Epidermal melanocyte (primary cell): ENCODE results near the gene COPZ1.

ENCODE experiments used
- DNase-seq: peaks from one replicate; pipeline ENCODE4 v3.0.0; 2011; ENCODE audit warnings: low spot score; ENCODE audit not compliant: insufficient read length

The COPZ1 gene

DNA sequence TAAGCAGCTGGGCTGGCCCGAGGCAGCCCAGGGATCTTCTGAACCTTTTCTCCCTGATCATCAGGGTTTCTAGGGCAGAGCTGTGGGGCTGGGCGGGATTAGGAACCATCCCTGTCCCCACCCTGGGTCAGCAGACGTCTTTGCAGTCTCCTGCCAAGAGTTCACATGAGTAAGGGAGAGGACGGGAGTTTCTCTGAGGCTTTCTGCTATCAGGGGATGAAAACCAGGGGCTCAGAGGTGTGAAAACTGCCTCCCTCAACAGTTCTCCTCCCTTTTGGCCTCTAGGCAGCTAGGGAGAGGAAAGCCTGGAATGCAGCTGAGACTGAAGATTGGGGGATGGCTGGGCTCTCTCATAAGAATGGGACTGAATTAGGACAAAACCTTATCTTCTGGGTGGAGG is 51.7 kb downstream of the COPZ1 start:
- no peak for DNase-seq

DNA sequence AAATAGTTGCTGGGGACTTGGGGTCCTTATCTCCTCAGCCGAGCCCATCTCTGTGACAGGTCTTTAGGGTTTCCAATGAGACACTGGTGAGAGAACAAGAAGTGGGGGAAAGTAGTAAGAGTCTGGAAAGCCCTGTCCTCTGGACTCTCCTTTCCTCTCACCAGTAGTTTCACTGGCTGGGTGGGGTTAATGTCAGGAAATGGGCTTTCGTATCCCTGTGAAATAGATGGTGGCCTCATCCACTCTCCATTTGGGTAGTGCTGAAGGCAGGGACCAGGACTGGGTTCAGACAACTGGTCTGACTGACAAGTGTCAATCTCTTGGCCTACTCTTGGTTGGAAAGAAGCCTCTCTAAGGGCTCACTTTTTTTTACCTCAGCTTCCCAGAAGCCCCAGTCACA is 52.1 kb downstream of the COPZ1 start:
- DNase-seq, result no peak

DNA sequence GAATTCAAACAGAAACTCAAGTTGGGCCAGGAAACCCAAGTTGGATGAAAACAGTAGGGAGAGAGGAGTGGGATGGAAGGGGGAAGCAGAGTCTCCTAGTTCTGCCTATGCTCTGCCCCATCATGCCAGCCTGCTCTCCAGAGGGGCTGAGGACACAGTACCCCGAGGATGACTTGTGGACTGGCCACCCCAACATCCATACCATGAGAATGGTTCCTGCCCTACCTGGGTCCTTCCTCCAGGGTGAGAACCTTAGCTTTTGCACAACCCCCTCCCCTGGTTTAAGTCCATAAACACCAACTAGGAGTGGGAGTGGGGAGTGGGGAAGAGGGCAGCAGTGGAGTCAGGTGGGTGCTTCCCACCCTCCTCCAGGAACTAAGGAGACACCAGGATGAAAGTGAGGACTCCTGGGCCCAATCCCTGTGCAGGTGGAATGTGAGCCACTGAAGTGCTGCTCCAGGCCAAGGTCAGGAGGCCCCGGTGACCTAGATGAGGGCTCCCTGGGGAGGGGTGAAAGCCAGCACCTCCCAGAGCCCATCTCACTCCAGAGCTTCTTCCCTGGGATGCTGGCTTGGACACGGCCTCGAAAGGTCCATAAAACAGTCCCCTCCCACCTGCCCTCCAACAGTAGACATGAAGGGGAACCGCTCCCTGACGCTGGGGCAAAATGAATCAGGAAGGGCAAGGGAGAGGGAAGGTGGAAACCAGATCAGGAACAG is 53.0 kb downstream of the COPZ1 start:
- no peak for DNase-seq

GRCh38 chr12:54378796-54379397 is 54.0 kb downstream of the COPZ1 start:
- peak; percentile 84 for DNase-seq

- peak; percentile 98 for DNase-seq
These were observed 54.7 kb downstream of the COPZ1 start for GRCh38 chr12:54379398-54380201.

DNA sequence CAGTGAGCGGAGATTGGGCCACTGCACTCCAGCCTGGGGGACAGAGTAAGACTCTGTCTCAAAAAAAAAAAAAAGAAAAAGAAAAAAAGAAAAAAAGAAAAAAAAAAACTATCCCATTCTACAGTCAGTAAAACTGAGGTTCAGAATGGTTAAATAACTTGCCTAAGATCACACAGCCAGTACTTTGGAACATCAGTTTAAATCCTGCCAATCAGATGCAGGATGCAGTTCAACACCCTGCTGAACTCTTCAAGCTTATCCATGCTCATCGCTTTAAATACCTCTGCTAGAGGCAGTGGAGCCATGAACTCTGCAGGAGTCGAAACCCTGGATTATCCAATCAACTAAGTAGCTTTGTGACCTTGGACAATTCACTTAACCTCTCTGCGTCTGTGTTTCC is 56.2 kb downstream of the COPZ1 start:
- no peak for DNase-seq

- no peak for DNase-seq
These were observed 58.2 kb downstream of the COPZ1 start for GRCh38 chr12:54383041-54383609.

DNA sequence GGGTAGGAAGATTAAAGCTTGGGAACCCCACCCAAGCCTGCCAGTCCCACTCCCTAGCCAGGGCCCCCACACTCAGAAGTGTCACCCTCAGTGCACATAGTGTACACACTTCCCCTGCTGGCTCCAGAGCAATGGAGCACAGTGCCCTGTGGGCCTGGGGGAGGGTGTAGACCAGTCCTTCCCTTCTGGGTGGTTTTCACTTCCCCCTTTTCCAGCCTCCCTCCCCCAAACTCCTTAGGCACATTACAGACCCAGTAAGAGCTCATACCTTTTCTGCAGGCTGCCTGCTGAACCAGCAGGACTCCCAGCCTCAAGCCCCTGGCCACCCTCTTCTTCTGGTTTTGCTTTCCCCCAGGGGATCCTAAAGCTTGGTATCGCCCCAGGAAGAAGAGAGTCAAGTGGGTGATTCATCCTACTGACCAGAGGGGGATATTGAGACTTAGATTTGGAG is 59.7 kb downstream of the COPZ1 start, which contains the start of gene ZNF385A:
TSS of gene ZNF385A (minus strand) at position 143 of the 451 bp plus-strand sequence. CDS start 219 bp downstream, outside the sequence.
- no peak for DNase-seq

- DNase-seq, result no peak
These were observed 60.5 kb downstream of the COPZ1 start for GRCh38 chr12:54385251-54385914.

- no peak for DNase-seq
These were observed 61.6 kb downstream of the COPZ1 start for GRCh38 chr12:54386403-54387113.

DNA sequence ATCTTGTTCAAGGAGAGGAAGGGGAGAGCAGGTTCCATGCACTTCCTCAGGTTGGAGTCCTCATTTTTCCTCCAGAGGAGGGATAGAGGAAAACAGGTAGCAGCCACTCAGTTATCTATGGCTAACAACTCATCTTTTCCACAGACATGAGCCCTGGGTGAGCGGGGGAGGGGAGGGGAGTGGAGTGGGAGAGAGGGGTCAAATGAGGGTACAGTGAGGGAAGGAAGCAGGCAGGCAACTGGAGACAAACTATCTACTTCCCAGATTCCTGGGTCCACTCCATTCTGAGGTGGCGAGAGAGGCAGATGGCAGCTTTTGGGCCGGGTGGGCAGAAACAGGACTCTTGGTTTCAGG is 62.2 kb downstream of the COPZ1 start:
- no peak for DNase-seq

DNA sequence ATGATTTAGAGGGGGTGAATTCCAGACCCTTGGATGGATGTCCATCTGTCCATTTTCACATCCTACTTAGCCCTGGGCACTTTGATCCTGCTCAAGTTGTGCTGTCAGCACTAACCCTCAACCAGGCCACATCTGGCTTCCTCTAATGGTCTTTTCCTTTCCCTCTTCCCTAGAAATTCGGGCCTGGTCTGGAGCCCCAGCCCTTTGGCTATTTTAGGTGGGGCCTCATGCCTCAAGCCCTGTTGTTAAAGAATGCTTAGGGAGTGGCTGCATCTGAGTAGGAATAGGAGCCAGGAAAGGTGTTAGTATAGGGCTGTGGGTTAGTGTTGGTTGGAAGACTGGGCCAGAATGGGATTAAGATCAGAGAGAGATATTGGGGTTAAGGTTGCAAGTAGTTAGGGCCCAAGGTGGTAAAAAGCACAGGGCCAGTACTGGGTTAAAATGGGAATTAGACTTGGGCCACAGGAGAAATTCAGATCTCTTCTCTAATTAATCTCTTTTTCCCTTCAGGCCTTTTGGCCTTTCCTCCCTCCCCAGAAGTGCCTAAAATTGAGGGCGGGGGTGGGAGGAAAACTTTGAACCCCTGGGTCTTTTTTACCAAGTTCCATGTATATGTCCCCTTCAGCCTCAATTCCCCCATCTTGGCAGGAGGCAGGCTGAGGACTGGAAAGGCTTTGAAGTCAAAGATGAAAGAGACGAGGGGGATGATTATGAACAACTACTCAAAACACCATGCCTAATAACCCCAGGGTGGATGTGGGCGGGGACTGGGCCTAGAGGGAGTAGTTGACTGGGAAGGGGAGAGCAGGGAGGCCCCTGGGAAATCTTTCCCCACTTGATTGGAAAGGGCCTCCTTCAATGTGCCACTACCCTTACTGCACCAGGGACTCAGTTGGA is 63.6 kb downstream of the COPZ1 start:
- DNase-seq, result no peak

DNA sequence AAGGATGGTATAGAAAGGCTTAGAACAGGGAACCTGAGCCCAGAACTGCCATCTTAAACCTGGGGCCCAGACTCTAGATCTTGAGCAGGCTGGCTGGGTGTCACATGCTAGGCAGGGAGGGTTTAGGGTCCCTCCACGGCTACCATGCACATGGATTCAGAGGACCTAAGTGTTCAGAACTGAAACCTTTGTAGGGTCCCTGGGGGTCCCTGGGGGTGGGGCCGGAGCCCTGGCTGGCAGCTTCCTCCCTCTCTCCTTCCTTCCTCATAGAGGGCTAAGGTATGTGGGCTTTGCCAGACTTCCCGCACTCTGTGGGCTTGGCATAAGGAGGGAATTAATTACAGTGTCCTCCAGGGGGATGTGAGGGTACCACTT is 64.2 kb downstream of the COPZ1 start:
- no peak for DNase-seq

DNA sequence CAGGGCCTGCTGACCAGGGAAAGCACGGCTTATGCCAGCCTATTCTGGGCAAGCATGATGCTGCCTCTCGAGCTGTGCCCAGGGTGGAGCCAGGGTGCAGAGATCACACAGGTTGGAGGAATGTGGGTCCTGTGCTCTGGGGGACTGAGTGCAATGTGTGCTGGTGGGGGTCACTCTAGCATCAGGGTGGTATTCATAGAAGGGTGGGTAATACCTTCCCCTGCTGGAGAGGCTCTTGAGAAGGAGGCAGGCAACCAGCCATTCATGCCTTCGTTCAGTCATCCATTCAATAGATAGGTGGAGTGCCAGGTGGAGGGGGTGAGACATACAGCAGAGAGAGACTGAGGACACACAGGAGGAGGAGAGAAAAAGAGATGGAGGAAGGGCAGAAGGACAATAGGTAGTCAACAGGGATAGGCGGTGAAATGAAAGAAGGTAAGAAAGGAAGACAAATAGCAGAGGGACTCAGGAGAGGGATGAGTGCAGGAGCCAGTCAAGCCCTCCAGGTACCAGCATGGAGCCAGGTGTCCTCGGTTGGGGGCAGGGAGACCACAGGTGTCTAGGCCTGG is 64.8 kb downstream of the COPZ1 start:
- no peak for DNase-seq

GRCh38 chr12:54390176-54390667 is 65.3 kb downstream of the COPZ1 start:
- no peak for DNase-seq

- DNase-seq, result no peak
These were observed 66.0 kb downstream of the COPZ1 start for GRCh38 chr12:54390668-54391551.

DNA sequence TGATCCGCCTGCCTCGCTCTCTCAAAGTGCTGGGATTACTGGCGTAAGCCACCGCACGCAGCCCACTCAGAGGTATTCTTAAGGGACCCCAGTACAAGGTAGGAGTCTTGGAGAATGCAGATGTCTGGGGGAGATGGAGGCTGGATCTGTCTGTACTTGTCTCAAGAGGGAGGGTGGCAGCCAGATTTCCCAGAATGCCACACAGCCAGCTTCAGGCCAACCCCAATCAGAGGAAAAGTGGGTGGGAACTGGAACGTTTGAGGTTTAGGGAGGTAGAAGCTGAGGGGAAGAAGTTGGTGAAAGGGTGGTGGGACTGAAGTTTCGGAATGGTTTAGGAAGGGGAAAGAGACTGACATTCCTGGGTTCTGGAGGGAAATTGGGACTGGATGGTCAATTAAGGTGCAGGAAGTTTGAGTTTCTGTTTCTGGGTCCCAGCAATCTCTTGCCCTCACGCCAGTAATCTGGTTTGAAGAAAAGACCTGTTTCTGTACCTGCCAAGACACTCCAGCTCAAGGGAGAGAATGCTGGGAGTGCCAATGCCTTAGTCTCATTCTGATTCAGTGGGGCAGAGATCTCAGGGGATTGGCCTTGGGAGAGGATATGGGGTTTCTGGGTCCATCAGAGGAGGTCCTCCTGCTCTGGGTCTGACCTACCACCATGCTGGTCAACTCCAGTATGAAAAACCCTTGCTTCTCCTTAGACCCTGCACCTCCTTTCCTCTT is 67.7 kb downstream of the COPZ1 start:
- no peak for DNase-seq

GRCh38 chr12:54393207-54393609 is 68.3 kb downstream of the COPZ1 start:
- no peak for DNase-seq
